ENCODE measurements around the gene LILRB2.
A peak's percentile ranks its signal among the peaks of the same experiment; 100 is the strongest.
"Not testable (repeated sequence)": the region's sequence is repeated elsewhere in the genome, so short reads cannot be mapped to it uniquely, and the experiment has no call there.

Gene LILRB2

DNA sequence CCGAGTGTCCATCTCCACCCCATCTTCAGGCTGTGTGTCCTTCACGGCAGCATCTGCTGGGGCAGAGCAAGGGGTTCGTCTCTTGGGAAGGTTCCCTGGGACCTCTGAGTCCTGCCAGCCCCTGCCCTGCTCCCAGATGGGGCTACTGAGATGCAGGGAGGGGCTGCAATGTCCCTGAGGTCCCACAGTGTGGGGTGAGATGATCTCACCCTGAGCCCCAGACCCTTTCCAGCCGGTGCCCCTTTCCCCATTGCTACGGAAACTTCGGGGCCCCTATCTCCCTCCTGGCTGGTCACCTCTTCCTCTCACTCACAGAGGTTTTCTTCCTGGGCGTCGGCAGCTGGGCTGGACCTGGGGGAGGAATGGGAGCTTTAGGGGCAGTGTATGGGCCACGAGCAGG lies 5.0 kb downstream of the LILRB2 start:
- peaks cover 0 to 35% (median 12%) of the 10 kb centered on the region in 11 experiments; a peak in 10 of 22 replicates for H4K20me1 ChIP-seq
- H3K4me1 ChIP-seq = peaks cover 56 to 89% (median 66%) of the 10 kb centered on the region in 10 experiments
- peak overlapping the region in 3 of 11 experiments; percentile 36 to 48 (median 36); a peak in 4 of 22 replicates for H3K27ac ChIP-seq
- peak overlapping the region in 3 of 11 experiments; percentile 9 to 95 (median 94); a peak in 4 of 22 replicates for H3K9ac ChIP-seq
- peak overlapping the region in 3 of 10 experiments; percentile 26 to 85 (median 80); a peak in 5 of 20 replicates for H3K4me3 ChIP-seq
- H3K27me3 ChIP-seq = no peaks in the 10 kb centered on the region
- H3K9me3 ChIP-seq (replicated peaks in 1 of 11) = no peaks in the 10 kb centered on the region
- H3K36me3 ChIP-seq = peaks cover 0 to 70% (median 57%) of the 10 kb centered on the region in 11 experiments; a peak in 16 of 22 replicates
- TF ChIP-seq Cebpa-rat (IDR thresholded peaks at IDR 0.05) = no peak
- H3K4me2 ChIP-seq = peak overlapping the region in 6 of 11 experiments; percentile 15 to 100 (median 60); a peak in 9 of 22 replicates

DNA sequence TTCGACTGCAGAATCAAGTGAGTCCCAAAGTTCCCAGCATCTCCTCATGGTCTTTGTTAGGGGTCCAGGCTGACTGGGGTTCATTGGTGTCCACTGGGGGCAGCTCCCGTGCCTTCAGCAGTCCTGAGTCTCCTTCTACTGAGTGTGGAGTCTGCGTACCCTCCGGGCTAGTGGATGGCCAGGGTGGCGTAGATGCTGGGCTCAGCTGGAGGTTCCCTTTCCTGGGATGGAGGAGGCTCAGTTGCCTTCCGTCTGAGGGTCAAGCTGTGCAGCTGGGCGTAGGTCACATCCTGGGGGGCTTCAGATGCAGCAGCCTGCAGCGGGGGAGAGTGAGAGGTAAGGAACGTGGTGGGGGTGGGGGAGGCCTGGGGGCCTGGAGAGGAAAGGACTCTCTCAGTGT lies 6.4 kb downstream of the LILRB2 start:
- peaks cover 41 to 96% (median 59%) of the 10 kb centered on the region in 10 experiments for H3K4me1 ChIP-seq
- not testable (repeated sequence) for H3K9me3 ChIP-seq (replicated peaks in 1 of 11); H3K27me3 ChIP-seq; H3K9ac ChIP-seq; H3K4me3 ChIP-seq
- peak overlapping the region in 1 of 11 experiments; percentile 36; a peak in 1 of 22 replicates for H3K27ac ChIP-seq
- H3K4me2 ChIP-seq = peak overlapping the region in 3 of 11 experiments; percentile 37 to 100 (median 83); a peak in 5 of 22 replicates
- H4K20me1 ChIP-seq = peaks cover 0 to 35% (median 12%) of the 10 kb centered on the region in 11 experiments; a peak in 10 of 22 replicates
- H3K36me3 ChIP-seq = peaks cover 0 to 61% (median 54%) of the 10 kb centered on the region in 11 experiments; a peak in 16 of 22 replicates

DNA sequence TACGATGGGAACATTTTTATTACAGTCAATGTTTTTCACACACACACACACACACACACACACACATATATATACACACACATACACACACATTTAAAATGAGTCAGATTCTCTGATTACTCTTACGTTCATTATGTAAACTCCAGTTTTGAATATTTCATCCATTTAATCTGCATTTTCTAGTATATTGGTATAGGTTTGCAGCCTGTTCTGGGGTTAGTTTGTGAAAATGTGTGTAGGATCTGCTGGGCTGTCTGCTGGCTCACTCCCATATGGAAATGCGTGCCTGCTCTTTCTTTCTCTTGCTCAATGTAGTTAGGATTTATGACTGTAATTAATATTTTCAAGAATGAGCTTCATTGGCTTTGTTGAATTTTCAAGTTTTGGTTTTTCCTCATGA lies 7.1 kb downstream of the LILRB2 start:
- no peak for TF ChIP-seq Cebpa-rat (IDR thresholded peaks at IDR 0.05)
- Histone ChIP-seq H3K36me3 (peaks cover 0 to 54% (median 47%) of the 10 kb centered on the region in 11 experiments; a peak in 16 of 22 replicates), H4K20me1 (peaks cover 0 to 35% (median 12%) of the 10 kb centered on the region in 11 experiments; a peak in 10 of 22 replicates), H3K27me3 (no peaks in the 10 kb centered on the region), H3K27ac (peak overlapping the region in 2 of 11 experiments; percentile 27 to 36; a peak in 2 of 22 replicates), H3K9ac (no peak overlapping the region; a peak in 1 of 22 replicates), H3K9me3 (replicated peaks in 1 of 11) (no peaks in the 10 kb centered on the region), H3K4me1 (peaks cover 34 to 89% (median 52%) of the 10 kb centered on the region in 10 experiments), H3K4me3 (no peak overlapping the region), H3K4me2 (peak overlapping the region in 4 of 11 experiments; percentile 71 to 100 (median 80); a peak in 7 of 22 replicates)

DNA sequence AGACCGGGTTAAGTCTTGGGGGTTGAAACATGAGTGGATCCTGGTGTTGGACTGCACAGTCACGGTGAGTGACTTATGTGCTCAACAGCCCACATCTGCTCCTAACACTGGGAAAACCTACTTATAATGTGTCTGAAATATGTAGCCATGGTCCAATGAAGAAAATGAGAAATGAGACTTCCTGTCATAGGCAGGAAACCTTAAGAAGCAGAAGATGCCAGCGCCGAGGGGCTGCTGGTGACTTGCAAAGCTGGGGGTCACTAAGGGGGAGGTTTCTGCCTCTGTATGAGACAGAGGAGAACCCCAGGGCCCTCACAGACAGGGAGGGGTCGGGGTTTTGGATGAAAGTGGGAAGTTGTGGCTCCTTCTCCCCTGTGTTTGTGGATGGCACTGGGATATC lies 8.7 kb downstream of the LILRB2 start:
- Histone ChIP-seq H3K9ac (peak overlapping the region in 4 of 11 experiments; percentile 9 to 68 (median 64); a peak in 7 of 22 replicates), H3K36me3 (peaks cover 0 to 39% (median 31%) of the 10 kb centered on the region in 11 experiments; a peak in 16 of 22 replicates), H3K4me1 (peaks cover 18 to 72% (median 35%) of the 10 kb centered on the region in 10 experiments), H3K27ac (peak overlapping the region in 6 of 11 experiments; percentile 38 to 81 (median 66); a peak in 10 of 22 replicates), H3K4me2 (peak overlapping the region; percentile 50 to 100 (median 66)), H4K20me1 (peaks cover 0 to 25% (median 4%) of the 10 kb centered on the region in 11 experiments; a peak in 9 of 22 replicates), H3K4me3 (0 out of 20 replicates have a peak overlapping the region, but pooled peaks of 1 of the 10 experiments have one; percentile 14)
- not testable (repeated sequence) for H3K9me3 ChIP-seq (replicated peaks in 1 of 11); H3K27me3 ChIP-seq

DNA sequence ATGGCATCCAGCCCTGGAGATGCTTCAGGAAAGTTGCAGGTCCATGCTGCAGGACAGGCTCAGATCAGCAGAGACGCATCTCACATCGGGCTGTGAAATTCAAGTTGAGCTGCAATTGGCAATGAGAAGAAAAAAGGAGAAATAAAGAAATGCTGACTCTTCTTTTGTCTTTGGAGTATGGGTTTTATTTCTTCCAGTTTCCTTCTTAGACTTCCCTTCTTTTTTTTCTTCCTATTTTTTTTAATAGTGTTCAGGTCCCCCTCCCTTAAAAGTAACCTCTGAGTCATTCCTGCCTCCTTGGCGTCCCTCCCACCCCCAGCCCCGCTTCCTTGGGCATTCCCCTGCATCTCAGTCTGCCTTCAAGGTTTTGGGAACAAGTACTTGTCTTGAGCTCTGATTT lies 9.3 kb downstream of the LILRB2 start:
- not testable (repeated sequence) for H3K27me3 ChIP-seq; H3K9me3 ChIP-seq (replicated peaks in 1 of 11)
- Histone ChIP-seq H3K4me2 (peak overlapping the region in 9 of 11 experiments; percentile 50 to 100 (median 77); a peak in 15 of 22 replicates), H3K4me3 (0 out of 20 replicates have a peak overlapping the region, but pooled peaks of 1 of the 10 experiments have one; percentile 14), H4K20me1 (peaks cover 0 to 19% (median 4%) of the 10 kb centered on the region in 11 experiments; a peak in 9 of 22 replicates), H3K9ac (peak overlapping the region in 4 of 11 experiments; percentile 47 to 70 (median 64); a peak in 8 of 22 replicates), H3K27ac (peak overlapping the region in 6 of 11 experiments; percentile 38 to 81 (median 72); a peak in 10 of 22 replicates), H3K4me1 (peaks cover 15 to 69% (median 29%) of the 10 kb centered on the region in 10 experiments), H3K36me3 (peaks cover 0 to 33% (median 25%) of the 10 kb centered on the region in 11 experiments; a peak in 16 of 22 replicates)

DNA sequence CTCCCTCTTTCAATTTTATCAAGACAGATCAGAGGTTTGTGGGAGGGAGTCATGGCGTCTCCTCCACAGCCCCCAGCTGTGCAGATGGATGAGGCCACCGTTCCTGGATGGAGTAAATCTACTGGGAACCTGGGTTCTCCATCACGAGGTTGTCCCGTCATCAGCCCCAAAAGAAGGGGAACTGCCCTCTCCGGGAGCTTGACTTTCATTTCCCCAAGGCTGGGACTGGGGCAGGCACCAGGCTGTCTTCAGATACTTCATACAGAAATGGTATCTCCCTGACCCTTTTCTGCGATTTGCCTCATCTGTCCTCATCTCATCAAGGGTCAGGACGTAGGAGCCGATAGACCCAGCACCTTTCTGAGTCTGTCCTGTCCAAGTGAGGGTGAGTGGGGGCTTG lies 9.8 kb downstream of the LILRB2 start:
- Histone ChIP-seq H3K4me3 (no peak overlapping the region), H3K27me3 (no peaks in the 10 kb centered on the region), H3K4me2 (peak overlapping the region in 6 of 11 experiments; percentile 63 to 100 (median 81); a peak in 12 of 22 replicates), H3K9ac (peak overlapping the region in 4 of 11 experiments; percentile 47 to 70 (median 64); a peak in 7 of 22 replicates), H4K20me1 (peaks cover 0 to 16% (median 3%) of the 10 kb centered on the region in 11 experiments; a peak in 8 of 22 replicates), H3K4me1 (peaks cover 11 to 69% (median 28%) of the 10 kb centered on the region in 10 experiments), H3K36me3 (peaks cover 0 to 28% (median 22%) of the 10 kb centered on the region in 11 experiments; a peak in 16 of 22 replicates), H3K9me3 (replicated peaks in 1 of 11) (no peaks in the 10 kb centered on the region), H3K27ac (peak overlapping the region in 6 of 11 experiments; percentile 6 to 81 (median 72); a peak in 9 of 22 replicates)
- no peak for TF ChIP-seq Cebpa-rat (IDR thresholded peaks at IDR 0.05)

DNA sequence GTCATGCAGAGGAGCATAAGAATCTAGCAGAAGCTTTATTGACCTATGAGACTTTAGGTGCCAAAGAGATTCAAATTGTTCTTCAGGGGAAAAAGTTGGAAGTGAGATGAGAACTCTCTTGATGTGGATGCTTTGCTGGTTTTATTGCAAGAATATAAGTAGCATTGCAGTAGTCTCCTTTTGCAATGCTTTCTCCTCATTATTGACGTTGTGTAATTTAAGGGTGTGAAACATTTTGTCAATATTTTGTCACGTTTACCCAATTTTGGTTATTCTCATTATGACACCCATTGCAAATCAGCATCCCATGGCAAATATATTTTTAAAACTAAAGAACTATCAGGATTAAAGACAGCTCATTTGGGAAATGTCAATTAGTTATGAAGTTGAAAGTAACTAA lies 12.0 kb downstream of the LILRB2 start:
- Histone ChIP-seq H3K4me3 (no peak overlapping the region), H3K4me1 (peaks cover 7 to 52% (median 28%) of the 10 kb centered on the region in 10 experiments), H3K4me2 (no peak overlapping the region), H3K27ac (no peak overlapping the region), H3K9ac (no peak overlapping the region), H4K20me1 (no peaks in the 10 kb centered on the region; a peak in 1 of 22 replicates), H3K27me3 (no peaks in the 10 kb centered on the region), H3K36me3 (peaks cover 0 to 7% (median 2%) of the 10 kb centered on the region in 11 experiments; a peak in 10 of 22 replicates), H3K9me3 (replicated peaks in 1 of 11) (no peaks in the 10 kb centered on the region)
- no peak for TF ChIP-seq Cebpa-rat (IDR thresholded peaks at IDR 0.05)

DNA sequence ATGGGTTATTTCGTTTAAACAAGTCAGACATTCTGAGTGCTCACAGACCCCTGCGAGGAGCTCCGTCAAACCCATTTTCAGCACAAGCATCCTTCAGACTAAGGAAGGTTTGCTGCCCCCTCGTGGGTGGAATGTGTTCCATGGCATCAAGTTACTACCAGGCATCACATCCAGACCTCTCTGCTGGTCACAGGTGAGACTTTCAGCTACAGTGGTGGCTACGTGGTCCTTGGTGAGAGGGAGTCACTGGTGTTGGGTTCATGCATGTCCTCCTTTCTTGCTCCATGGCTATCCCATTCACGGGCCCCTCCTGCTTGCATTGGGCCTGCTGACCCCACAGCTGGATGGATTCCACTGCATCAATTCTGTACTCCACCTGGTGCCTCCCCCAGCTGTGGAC lies 14.8 kb downstream of the LILRB2 start:
- Histone ChIP-seq H3K4me2 (peak overlapping the region in 4 of 11 experiments; percentile 1 to 58 (median 50); a peak in 6 of 22 replicates), H3K9me3 (replicated peaks in 1 of 11) (no peaks in the 10 kb centered on the region), H3K4me1 (peaks cover 0 to 25% (median 4%) of the 10 kb centered on the region in 10 experiments; a peak in 10 of 20 replicates), H3K27me3 (no peaks in the 10 kb centered on the region), H3K27ac (no peak overlapping the region), H3K9ac (no peak overlapping the region), H4K20me1 (no peaks in the 10 kb centered on the region), H3K36me3 (no peaks in the 10 kb centered on the region), H3K4me3 (no peak overlapping the region)
- TF ChIP-seq Cebpa-rat (IDR thresholded peaks at IDR 0.05) = no peak

DNA sequence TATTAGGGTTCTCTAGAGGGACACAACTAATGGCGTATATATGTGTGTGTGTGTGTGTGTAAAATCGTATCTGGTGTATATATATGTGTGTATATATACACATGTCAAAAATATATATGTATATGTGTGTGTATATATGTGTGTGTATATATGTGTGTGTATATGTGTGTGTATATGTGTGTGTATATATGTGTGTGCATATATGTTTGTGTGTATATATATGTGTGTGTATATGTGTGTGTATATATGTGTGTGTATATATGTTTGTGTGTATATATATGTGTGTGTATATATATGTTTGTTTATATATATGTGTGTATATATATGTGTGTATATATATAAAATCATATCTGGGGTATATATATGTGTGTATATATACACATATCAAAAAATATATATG lies 18.4 kb downstream of the LILRB2 start:
- Histone ChIP-seq H3K27me3 (no peaks in the 10 kb centered on the region), H3K9me3 (replicated peaks in 1 of 11) (no peaks in the 10 kb centered on the region), H3K4me1 (peaks cover 2 to 29% (median 6%) of the 10 kb centered on the region in 10 experiments; a peak in 18 of 20 replicates), H3K9ac (no peak overlapping the region), H3K4me3 (no peak overlapping the region), H3K36me3 (no peaks in the 10 kb centered on the region), H3K4me2 (no peak overlapping the region), H4K20me1 (no peaks in the 10 kb centered on the region), H3K27ac (no peak overlapping the region)
- TF ChIP-seq Cebpa-rat (IDR thresholded peaks at IDR 0.05) = no peak
